ENCODE results near the gene CHRM5. TPM values are rescaled to one million over a fixed set of nuclear protein-coding genes. Genes with fewer than 3 reads are reported as not detected.

The CHRM5 gene
- total and polyA plus RNA-seq, 2 of the 8 experiments (the other 6 are each of a cell fraction or from before 2014, with no cell fraction given): not detected

DNA sequence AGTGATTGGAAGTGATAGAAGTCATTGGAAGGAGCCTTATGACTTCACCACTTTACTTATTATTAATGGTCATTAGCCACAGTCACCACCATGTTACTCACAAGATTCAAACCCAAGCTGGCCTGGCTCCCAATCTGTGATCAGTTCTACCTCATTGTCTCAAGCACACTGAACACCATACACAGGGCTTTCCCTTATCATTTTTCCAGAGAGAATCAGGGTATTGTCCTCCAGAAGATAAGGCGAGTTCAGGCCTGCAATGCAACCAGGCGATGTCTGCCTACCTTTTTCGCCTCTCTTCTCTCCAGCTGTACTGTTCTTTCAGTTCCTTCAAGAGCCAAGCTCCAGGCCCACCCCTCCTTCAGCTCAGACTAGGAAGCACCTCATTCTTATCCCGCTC is 108.5 kb downstream of the CHRM5 start:
- H4K20me1 ChIP-seq (replicated peaks in 1 of 2; ENCODE audit: control insufficient read depth in 1 of 2, insufficient read depth in 2 of 2, low read length in 2 of 2): no peaks in the 10 kb centered on the region
- DNase-seq (ENCODE audit: low read depth in 1 of 2, low spot score in 2 of 2) (no peak), FAIRE-seq (no peak)
- H2BK20ac ChIP-seq (ENCODE audit: low read length): no peak overlapping the region
- H2BK12ac ChIP-seq (ENCODE audit: low read depth, low read length): no peak overlapping the region
- no peak overlapping the region for H2BK5ac ChIP-seq (ENCODE audit: low read depth, low read length)
- no peak overlapping the region for H3K27ac ChIP-seq (ENCODE audit: low read depth, low read length)
- H3K36me3 ChIP-seq (ENCODE audit: control insufficient read depth in 2 of 4, insufficient read depth in 4 of 4, low read length in 3 of 4): no peaks in the 10 kb centered on the region
- H3K18ac ChIP-seq (ENCODE audit: extremely low read depth, low read length): no peak overlapping the region
- no peaks in the 10 kb centered on the region for H3K27me3 ChIP-seq (replicated peaks in 1 of 4; ENCODE audit: control insufficient read depth in 3 of 4, extremely low read depth in 1 of 4, insufficient read depth in 3 of 4, low read length in 3 of 4)
- no peak overlapping the region for H4K8ac ChIP-seq (ENCODE audit: extremely low read depth, insufficient read depth, low read length)
- H3K4me3 ChIP-seq (ENCODE audit: extremely low read depth in 1 of 4, insufficient read depth in 2 of 4, low read depth in 3 of 4, low read length in 4 of 4): no peak overlapping the region
- H2AFZ ChIP-seq (ENCODE audit: low read length): no peak overlapping the region
- CTCF ChIA-PET (ENCODE audit: partially characterized antibody): interaction anchor here (0.8 to 1.2 kb wide), 4 partner anchors 14 to 165 kb away, joined by 3 to 5 read pairs (median 4); no protein-coding TSS in a partner anchor
- H4K91ac ChIP-seq (replicated peaks; ENCODE audit: insufficient read length, low read length): no peak overlapping the region
- no peak overlapping the region for H3K56ac ChIP-seq (replicated peaks; ENCODE audit: insufficient read length, low read depth, low read length)
- H3K4ac ChIP-seq (replicated peaks; ENCODE audit: insufficient read length, low read depth, low read length): no peak overlapping the region
- H3K23me2 ChIP-seq (ENCODE audit: low read depth, low read length): no peaks in the 10 kb centered on the region
- no peak overlapping the region for H4K5ac ChIP-seq (ENCODE audit: insufficient read length, low read depth, low read length)
- no peak overlapping the region for H3K4me2 ChIP-seq (ENCODE audit: insufficient read depth in 1 of 2, low read depth in 2 of 2, low read length in 2 of 2)
- H2AK5ac ChIP-seq (ENCODE audit: low read depth, low read length): no peak overlapping the region
- H3K79me1 ChIP-seq (ENCODE audit: low read depth, low read length): no peaks in the 10 kb centered on the region
- H3K4me1 ChIP-seq (replicated peaks in 1 of 4; ENCODE audit: control insufficient read depth in 3 of 4, insufficient read depth in 4 of 4, low read length in 3 of 4): no peaks in the 10 kb centered on the region
- 94% methylated on average over 4 of the region's 4 CpGs; no CpG with 5 or more reads in 1 of the 2 experiments for whole genome bisulfite sequencing, 2 experiments (ENCODE audit: extremely low coverage in 1 of 2, insufficient coverage in 1 of 2, insufficient read length in 1 of 2, insufficient replicate concordance in 2 of 2, low coverage in 1 of 2, low lambda C conversion rate in 2 of 2, missing lambda C conversion rate in 1 of 2)
- no peak overlapping the region for H3K9ac ChIP-seq (replicated peaks in 1 of 4; ENCODE audit: extremely low read depth in 1 of 4, low read depth in 3 of 4, low read length in 3 of 4)
- POLR2A ChIA-PET (ENCODE audit: partially characterized antibody): interaction anchor here (1.2 kb wide), 1 partner anchor 158 kb away, joined by 3 read pairs; no protein-coding TSS in a partner anchor
- H3K23ac ChIP-seq (ENCODE audit: insufficient read length): no peak overlapping the region
- H3K14ac ChIP-seq (ENCODE audit: insufficient read length): no peak overlapping the region
- H3K79me2 ChIP-seq (ENCODE audit: control insufficient read depth in 1 of 2, insufficient read depth in 2 of 2, low read length in 2 of 2): no peaks in the 10 kb centered on the region
- H2BK15ac ChIP-seq (ENCODE audit: low read length): no peak overlapping the region
- H2BK120ac ChIP-seq (replicated peaks; ENCODE audit: low read depth, low read length): no peak overlapping the region
- no peaks in the 10 kb centered on the region for H3K9me3 ChIP-seq (ENCODE audit: insufficient read depth in 2 of 2, low read depth in 1 of 2, low read length in 1 of 2)
- TF ChIP-seq FOSL1 (IDR thresholded peaks at IDR 0.05; ENCODE audit: insufficient read depth, low read depth, low read length) (no peak), BCL11A (IDR thresholded peaks at IDR 0.05; ENCODE audit: low read depth in 2 of 2, low read length in 2 of 2) (no peak), NANOG (IDR thresholded peaks at IDR 0.05; ENCODE audit: insufficient read depth, low read depth, low read length, poor library complexity, severe bottlenecking) (no peak), KDM5A (IDR thresholded peaks at IDR 0.05; ENCODE audit: low read length) (no peak), POU5F1 (IDR thresholded peaks at IDR 0.05; ENCODE audit: low read depth, low read length) (no peak), SP1 (IDR thresholded peaks at IDR 0.05; ENCODE audit: low read depth, low read length) (no peak), JUN (IDR thresholded peaks at IDR 0.05; ENCODE audit: low read depth, low read length) (no peak), CBX8 (IDR thresholded peaks at IDR 0.05; ENCODE audit: borderline replicate concordance, low read depth, low read length) (no peak)
- TF ChIP-seq, protein P1, sequence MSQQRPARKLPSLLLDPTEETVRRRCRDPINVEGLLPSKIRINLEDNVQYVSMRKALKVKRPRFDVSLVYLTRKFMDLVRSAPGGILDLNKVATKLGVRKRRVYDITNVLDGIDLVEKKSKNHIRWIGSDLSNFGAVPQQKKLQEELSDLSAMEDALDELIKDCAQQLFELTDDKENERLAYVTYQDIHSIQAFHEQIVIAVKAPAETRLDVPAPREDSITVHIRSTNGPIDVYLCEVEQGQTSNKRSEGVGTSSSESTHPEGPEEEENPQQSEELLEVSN (IDR thresholded peaks at IDR 0.05): no peak
- TF ChIP-seq, protein P2, sequence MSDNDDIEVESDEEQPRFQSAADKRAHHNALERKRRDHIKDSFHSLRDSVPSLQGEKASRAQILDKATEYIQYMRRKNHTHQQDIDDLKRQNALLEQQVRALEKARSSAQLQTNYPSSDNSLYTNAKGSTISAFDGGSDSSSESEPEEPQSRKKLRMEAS (IDR thresholded peaks at IDR 0.05): no peak
- TF ChIP-seq, protein P3, sequence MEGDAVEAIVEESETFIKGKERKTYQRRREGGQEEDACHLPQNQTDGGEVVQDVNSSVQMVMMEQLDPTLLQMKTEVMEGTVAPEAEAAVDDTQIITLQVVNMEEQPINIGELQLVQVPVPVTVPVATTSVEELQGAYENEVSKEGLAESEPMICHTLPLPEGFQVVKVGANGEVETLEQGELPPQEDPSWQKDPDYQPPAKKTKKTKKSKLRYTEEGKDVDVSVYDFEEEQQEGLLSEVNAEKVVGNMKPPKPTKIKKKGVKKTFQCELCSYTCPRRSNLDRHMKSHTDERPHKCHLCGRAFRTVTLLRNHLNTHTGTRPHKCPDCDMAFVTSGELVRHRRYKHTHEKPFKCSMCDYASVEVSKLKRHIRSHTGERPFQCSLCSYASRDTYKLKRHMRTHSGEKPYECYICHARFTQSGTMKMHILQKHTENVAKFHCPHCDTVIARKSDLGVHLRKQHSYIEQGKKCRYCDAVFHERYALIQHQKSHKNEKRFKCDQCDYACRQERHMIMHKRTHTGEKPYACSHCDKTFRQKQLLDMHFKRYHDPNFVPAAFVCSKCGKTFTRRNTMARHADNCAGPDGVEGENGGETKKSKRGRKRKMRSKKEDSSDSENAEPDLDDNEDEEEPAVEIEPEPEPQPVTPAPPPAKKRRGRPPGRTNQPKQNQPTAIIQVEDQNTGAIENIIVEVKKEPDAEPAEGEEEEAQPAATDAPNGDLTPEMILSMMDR (IDR thresholded peaks at IDR 0.05; ENCODE audit: control extremely low read depth in 1 of 3, insufficient read depth in 1 of 3, low read depth in 1 of 3, low read length in 3 of 3): no peak
